B cell (primary cell): Measurements from ENCODE around the gene PGM1.
"Not testable (repeated sequence)": the region's sequence is repeated elsewhere in the genome, so short reads cannot be mapped to it uniquely, and the experiment has no call there.

ENCODE experiments used
- CTCF ChIP-seq: fragments of 200-600 bp; IDR thresholded peaks from one replicate; pipeline ENCODE4 v1.8.0; 2022; ENCODE audit warnings: antibody characterized with exemption, mild to moderate bottlenecking
- EZH2 ChIP-seq: IDR thresholded peaks from 2 replicates; pipeline ENCODE4 v1.6.1; 2012; ENCODE audit warnings: borderline replicate concordance, low read depth, mild to moderate bottlenecking, moderate library complexity, low read length; ENCODE audit not compliant: insufficient read depth, poor library complexity, severe bottlenecking

DNA sequence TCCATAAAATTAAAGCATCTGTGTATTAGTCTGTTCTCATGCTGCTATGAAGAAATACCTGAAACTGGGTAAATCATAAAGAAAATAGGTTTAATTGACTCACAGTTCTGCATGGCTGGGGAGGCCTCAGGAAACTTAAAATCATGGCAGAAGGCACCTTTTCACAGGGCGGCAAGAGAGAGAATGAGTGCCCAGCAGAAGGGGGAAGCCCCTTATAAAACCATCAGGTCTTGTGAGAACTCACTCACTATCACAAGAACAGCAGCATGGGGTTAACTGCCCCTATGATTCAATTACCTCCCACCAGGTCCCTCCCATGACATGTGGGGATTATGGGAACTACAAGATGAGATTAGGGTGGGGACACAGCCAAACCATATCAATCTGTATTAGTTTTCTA is 6.9 kb upstream of the PGM1 start:
- not testable (repeated sequence) for TF ChIP-seq CTCF, EZH2
